ENCODE results near the gene CEP83.
A peak's percentile ranks its signal among the peaks of the same experiment; 100 is the strongest.

The CEP83 gene

DNA sequence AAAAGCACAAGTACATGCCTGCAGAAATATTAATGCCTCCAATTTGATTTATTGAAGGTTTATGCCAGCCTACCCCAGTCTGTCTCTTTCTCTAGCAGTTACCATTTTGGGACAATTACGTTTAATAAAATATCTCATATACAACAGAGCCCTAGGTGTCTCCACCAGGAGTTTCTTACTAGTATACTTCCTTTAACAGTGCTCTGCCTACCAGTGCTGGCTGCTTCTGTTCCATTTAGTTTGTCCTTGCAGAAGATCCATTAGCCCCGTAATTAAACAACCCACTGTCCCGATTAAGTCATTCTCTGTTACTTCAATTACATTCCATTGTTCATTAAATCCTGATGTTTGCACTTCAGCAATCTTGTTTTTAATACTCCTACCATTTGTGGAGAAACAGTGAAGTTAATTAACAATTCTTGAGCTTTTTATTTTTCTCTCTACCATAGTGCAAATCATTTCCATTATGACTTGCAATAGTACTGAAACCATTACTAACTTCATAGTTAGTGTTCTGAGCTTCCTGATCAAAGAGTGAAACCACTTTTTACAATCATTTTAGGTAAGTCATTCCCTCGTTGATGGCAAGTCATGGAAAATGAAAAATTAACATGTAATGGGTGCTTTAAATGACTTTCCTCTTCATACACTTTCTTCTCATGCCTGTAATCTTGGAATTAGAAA lies 190.2 kb downstream of the CEP83 start:
- DNase-seq (ENCODE audit: low read depth in 3 of 3): no peak

DNA sequence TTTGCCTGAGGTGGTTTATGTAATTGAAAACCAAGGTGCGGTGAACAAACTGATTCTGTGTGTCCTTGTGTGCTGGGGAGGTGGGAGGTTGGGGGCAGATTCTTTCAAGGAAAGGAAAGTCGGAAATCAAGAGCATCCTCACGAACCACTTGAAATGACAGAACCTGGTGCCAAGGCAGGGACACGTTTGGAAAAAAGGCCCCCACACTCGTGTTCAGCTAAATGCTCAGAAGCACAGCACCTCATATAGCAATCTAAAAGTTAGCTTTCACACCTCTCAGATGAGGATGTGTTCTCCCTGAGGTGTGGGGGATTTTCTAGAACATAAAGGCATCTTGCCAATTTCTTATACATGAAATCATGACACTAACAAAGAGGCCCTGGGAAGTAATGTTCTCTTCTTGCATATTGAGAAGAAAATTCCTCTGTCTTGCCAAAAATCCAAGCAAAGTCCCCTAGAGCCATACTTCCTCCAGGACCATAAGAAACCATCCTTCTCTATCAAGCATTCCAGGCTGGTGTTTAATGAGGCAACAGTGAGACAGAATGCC lies 191.7 kb downstream of the CEP83 start:
- no peak for DNase-seq (ENCODE audit: low read depth in 3 of 3)

DNA sequence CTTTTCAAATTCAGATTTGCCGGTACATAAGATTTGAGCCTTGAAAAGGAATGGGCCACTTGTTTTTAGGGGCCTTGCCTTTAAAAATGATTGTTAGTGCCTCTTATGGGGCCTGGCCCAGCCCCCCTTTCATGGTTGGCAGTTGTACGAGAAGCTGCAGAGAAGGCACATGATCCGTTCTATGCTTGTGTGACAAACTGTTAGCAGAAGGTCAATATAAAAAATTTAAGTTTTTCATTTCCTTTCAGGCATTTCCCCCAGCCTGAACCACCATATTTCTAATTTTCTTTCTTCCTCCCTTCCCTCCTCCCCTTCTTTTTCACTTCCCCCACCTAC lies 192.2 kb downstream of the CEP83 start:
- DNase-seq (ENCODE audit: low read depth in 3 of 3): no peak

DNA sequence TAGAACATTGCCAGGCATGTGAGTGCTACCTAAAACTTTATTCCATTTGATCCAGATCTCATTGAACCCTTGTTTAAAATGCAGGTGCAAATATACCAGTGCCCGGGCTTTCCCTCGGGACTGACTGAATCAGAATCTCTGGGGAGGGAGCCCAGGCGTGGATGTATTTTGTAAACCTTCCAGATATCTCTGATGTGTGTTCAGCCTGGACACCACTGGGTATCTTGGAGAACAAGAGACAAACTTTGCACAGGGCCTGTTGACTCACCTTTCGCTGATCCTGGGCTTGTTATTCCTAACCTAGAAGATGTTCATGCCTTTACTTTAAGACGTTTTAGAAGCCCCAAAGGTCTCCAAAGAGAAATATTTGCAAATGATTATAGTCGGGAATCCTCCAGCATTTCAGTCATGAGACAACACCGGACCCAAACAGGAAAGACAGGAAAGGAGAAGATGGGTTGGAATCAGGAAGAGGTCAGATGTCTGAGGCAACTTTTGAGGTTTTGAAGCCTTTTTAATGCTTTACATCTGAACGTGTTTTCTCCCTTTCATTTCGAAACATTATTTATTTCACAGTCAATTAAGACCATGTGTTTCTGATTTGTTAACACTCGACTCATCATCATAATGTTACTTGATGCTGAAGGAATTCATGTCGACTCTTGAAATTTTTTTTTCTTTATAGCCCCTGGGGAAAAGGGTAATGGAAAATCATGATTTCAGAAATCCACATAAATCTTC lies 192.7 kb downstream of the CEP83 start:
- DNase-seq (ENCODE audit: low read depth in 3 of 3): no peak

DNA sequence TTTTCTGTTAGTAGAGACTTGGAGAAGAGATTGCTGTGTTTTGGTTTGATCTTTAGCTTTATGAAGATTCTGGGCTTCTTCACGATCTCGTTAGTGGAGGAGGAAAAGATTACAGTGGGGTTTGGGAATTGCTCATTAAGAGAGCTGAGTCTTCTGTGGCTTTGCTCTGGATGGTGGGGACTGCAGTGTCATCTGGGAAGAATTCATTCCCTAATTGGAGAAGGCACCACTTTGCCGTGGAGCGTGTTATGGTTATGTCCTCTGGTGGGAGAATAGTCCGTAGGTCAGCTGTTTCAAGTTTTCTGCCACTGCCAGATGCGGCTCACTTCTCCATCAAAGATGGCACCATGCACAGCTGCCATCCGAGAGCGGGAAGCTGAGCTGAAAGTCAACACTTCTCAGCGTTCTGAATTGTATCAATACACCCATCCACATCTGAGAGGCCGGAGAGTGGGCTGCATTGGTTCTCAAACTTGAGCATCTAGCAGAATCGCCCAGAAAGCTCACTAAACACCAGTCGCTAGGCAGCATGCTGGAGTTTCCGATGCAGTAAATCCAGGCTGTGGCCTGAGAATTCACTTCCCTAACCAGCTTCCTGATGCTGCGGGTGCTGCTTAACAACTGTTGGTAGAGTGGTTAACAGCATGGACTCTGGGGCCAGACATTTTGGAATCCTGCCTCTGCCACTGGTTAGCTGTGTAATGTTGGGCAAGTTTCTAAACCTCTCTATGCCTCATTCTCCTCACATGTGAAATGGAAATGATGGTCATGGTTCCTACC lies 193.5 kb downstream of the CEP83 start:
- no peak for DNase-seq (ENCODE audit: low read depth in 3 of 3)

DNA sequence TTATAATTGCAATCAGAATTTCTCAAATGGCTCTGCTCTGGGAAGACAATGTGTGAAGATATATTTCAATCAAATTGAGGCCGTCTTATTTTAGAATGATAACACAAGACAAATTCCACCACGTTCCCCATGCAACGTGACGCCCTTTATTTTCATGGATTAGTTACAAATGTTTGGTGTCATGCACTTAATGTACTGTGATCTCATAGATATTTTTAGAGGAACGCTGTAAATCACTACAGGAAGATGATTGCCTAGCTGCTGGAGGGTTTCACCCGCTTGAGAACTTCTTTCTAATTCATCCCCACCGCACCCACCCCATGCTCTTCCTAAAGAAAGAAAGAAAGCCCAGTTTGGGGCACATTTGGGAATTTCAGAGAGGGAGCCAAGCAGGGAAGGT lies 194.1 kb downstream of the CEP83 start:
- no peak for DNase-seq (ENCODE audit: low read depth in 3 of 3)

DNA sequence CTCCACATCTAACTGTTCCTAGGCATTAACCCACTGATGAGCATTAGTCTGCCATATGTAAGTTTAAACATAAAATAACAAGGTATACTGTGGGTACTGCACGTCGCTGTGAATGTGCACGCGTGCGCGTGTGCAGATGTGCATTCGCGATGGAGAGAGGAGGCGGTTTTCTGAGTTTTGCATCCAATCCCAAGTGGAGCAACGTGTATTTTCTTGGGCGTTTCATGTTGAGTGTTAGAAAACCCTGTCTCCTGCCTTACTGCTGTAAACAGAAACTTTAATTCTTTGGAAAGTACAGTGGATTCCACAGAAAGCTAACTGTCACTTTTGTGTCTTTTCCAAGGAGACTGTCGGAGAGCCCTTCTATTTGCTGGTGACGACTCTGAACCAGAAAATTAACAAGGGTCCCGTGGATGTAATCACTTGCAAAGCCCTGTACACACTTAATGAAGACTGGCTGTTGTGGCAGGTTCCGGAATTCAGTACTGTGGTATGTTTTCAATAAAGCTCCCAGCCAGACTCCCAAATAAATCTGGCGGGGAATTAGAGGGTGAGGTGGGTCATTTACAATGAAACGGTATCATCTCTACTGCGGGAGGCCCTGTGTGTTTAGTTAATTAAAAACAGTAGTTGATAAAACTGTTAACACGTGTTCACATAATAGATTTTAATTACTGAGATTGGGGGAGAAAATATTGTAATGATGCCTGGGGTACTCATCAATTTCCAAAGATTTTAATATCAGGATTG lies 194.8 kb downstream of the CEP83 start:
- DNase-seq (ENCODE audit: low read depth in 3 of 3): no peak

DNA sequence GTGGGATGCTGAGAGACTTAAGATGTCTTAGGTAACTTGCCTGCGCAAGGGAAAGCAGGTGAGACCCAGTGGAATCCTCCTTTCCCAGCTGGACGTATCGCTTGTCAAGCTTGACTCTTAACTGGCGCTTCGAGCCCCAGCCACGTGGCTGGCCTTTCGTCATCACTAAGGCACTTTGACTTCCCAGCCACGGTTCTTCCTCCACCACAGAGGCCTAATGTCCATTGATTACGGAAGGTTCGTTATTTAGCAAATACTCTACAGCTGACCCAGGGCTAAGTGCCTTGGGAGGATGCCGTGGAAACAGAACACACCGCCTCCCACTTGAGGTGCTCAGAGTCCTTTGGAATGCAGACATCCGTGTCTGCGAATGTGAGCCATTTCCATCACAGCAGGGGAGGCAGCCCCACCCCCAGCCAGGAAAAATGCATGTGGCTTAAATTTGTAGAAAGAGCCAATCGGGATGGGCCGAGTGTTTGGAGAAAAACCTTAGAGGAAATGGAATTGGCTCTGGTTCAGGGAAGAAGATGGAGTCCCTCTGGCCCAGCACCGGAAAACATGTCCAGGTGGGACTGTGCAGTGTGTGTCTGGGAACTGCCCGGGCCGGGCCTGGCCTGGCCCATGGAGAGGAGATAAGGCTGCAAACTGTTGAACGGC lies 195.6 kb downstream of the CEP83 start:
- DNase-seq (ENCODE audit: low read depth in 3 of 3): no peak

DNA sequence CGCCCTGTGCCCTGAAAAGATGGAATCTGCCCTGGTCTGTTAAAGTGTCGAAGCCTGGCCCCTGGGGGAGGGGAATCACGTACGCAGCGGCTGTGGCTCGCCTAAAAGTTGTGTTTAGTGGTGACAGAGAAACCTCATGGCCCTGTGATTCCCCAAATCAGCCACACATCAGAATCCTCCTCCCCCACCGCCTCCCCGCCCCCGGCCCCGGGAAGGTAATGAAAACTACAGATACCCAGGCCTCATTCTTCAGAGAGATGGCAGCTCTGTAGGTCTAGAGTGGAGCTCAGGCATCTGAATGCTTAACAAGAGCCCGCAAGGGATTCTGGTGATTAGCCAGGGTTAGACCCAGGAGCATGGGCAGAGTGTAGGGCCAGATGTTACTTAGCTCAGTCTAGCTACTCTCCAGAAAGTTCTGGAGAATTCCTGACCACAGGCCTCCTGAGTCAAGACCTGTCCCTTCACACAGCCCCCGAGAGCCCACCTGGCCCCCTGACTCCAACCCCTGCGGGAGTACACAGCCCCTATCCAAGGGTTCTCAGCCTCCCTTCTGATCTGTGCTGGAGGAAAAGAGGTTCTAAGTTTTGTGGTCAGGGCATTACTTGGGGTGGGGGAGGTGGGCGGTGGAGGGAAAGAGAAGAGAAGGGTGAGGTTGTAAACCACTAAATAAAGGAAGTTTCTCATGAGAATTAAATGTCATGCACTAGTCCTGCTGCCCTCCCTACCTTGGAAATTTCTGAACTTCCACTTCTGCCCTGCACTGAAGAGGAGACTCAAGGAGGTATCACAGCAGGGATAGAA lies 196.5 kb downstream of the CEP83 start:
- peak in 2 of 3 experiments; percentile 37 to 77 for DNase-seq (ENCODE audit: low read depth in 3 of 3)

DNA sequence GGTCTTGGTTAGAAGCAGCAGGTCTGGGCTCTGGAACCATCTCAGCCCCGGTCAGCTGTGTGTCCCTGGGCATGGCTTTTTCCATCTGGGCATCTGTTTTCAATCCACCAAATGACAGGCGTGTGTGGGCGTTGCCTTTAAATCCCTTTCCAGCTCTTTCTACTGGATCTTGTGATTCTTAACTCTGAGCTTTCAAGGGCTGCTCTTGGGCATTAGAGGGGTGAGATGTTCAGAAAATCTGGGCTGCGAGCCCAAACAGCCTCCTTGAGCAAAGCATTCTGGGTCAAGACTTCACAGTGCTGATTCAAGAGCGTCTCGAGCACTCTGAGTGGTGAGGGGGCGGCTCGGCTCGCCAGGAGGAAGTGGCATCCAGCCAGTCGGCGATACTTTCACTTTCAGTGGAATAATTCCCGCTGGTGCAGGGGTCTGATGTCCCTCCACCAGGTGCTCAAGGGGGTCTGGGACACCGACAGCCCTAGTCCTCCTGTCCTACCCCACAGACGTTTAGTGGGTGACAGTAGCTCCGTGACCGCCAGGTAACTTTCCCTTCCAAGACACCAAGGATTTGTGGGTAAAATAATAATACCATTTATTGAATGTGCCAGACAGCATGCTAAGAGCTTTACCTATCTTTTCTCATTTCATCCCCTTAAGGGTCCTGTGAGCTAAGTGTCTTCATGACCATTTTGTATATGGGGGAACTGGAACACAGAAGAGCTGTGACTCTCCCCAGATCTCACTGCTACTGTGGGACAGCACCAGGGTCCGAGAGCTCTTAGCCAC lies 197.2 kb downstream of the CEP83 start:
- DNase-seq (ENCODE audit: low read depth in 3 of 3): peak; percentile 39 to 67 (median 57)

DNA sequence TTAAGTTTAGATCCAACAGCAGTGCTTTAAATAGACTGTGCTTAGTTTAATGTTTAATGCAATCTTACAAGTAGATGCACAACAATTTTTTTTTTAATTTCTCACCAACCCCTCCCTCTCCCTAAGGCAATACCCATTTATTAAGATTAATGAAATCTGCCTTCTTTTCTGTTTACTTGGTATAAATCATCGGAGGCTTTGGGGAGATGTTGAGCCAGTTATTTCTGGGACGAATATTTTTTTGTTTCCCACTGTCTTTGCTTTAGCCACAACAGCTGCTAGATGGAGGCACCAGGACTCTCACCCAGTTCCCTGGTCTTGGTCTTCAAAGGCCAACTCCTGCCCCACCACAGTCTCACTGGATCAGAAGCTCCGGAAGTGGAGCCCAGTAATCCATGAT lies 197.9 kb downstream of the CEP83 start:
- DNase-seq (ENCODE audit: low read depth in 3 of 3): no peak

DNA sequence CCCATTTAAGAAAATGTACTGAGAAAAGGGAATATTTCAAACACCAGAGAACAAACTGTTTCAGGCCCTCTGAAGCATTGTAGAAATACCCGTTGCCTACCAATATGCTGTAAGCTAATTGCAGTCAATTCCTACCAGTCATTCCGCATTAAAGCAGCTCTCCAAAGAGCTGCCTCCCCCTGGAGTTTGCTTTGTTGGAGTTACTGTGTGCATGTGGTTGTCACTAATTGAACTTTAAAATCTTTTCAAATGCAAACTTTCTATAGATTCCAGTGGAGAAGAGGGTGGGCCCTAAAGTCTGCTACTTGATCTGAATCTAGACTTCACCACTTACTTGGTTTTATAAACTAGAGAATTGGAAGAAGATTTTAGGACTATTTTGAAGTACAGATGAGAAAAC lies 198.5 kb downstream of the CEP83 start:
- no peak for DNase-seq (ENCODE audit: low read depth in 3 of 3)

DNA sequence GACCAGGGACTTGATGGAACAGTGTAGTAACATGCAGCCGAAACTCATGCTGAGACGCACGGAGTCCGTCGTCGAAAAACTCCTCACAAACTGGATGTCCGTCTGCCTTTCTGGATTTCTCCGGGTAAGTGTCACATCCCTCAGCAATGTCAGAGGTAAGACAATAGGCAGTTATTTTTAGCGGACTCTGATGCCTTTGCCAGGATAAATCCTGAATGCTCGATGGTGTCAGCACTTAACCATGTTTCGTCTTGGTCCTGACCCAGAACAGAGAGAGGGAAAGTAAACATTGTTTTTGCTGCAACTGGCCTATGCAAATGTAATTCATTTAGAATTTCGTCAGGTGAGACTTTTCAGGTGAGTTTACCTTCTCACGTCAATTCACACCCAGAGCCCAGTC lies 198.9 kb downstream of the CEP83 start:
- DNase-seq (ENCODE audit: low read depth in 3 of 3): no peak

DNA sequence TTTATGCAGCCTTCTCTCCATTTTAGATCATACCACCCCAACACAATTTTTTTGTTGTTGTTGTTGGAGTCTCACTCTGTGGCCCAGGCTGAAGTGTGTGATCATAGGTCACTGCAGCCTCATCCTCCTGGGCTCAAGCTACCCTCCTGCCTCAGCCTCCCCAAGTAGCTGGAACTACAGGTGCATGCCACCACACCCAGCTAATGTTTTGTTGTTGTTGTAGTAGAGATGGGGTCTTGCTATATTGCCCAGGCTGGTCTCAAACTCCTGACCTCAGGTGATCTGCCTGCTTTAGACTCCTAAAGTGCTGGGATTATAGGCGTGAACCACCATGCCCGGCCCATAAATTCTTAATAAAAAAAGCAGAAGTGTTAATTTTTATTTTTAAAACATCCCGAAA lies 199.7 kb downstream of the CEP83 start:
- no peak for DNase-seq (ENCODE audit: low read depth in 3 of 3)

DNA sequence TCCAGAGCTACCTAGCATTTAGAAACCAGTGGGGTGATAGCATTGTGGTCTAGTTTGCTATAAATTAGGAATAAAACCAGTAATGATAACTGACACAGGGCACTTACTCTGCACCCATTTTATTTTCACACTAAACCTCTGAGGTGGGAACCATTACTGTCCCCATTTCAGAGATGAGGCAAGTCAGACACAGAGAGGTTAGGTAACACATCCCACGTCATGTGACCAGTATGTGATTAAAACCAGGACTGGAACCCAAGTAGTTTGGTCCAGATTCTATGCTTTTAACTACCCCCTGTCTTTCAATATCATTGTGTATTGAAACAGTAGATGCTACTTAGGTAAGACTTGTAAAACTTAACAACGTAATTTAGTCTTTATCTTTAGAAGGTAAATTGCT lies 201.1 kb downstream of the CEP83 start:
- DNase-seq (ENCODE audit: low read depth in 3 of 3): no peak
